SK-N-SH (cell line): ENCODE data around the gene BPIFA3. TPM values are rescaled to one million over a fixed set of nuclear protein-coding genes. Genes with fewer than 3 reads are reported as not detected.
"Not testable (repeated sequence)": the region's sequence is repeated elsewhere in the genome, so short reads cannot be mapped to it uniquely, and the experiment has no call there.

Experiments
- CTCF ChIA-PET: fragments of 300-600, 350-600 bp; formaldehyde crosslinking; extraction: SDS; loops from one replicate; lab custom pipeline; 2021; lab: Yijun Ruan, JAX
- POLR2A ChIA-PET: fragments of 350-600 bp; sonication (Branson Sonifier 250); formaldehyde crosslinking; extraction: SDS; loops from one replicate; lab custom pipeline; 2020; ENCODE audit warnings: antibody characterized with exemption, inconsistent platforms; lab: Yijun Ruan, JAX
- DNase-seq: peaks from one replicate; pipeline ENCODE4 v3.0.0; 2012
- H2AFZ ChIP-seq: fragments of 200-600 bp; sonication (generic); 2 replicates; pipeline ENCODE4 v1.8.1; 2016; ENCODE audit warnings: antibody characterized with exemption, mild to moderate bottlenecking, low read depth
- H3F3A ChIP-seq: fragments of 200-600 bp; sonication (generic); replicated peaks from 2 replicates; pipeline ENCODE3; 2016; ENCODE audit warnings: antibody characterized with exemption, mild to moderate bottlenecking; ENCODE audit not compliant: insufficient read depth
- H3K27ac ChIP-seq, 2 experiments: fragments of 200-500 bp in 1 of 2; fragments of 200-600 bp in 1 of 2; sonication (Bioruptor generic) in 1 of 2; sonication (generic), shearing (Covaris generic) in 1 of 2; 2 replicates each; pipeline versions ENCODE4 v1.5.1 to v1.6.1; 2014 to 2016; ENCODE audit warnings: low read depth in 2 of 2, inconsistent platforms in 1 of 2, low read length in 1 of 2, mild to moderate bottlenecking in 1 of 2, mixed read lengths in 1 of 2
- H3K27me3 ChIP-seq: fragments of 200-600 bp; sonication (generic), shearing (Covaris generic); 2 replicates; pipeline ENCODE4 v1.6.1; 2016; ENCODE audit warnings: mixed run types; ENCODE audit not compliant: insufficient read depth
- H3K36me3 ChIP-seq, 2 experiments: fragments of 200-500 bp in 1 of 2; fragments of 200-600 bp in 1 of 2; sonication (Bioruptor generic) in 1 of 2; sonication (generic) in 1 of 2; replicated peaks in 1 of 2; 2 replicates each; pipeline versions ENCODE3 to v1.5.1; 2014 to 2016; ENCODE audit warnings: low read length in 1 of 2, mild to moderate bottlenecking in 1 of 2; ENCODE audit not compliant: insufficient read depth in 2 of 2, control insufficient read depth in 1 of 2
- H3K4me1 ChIP-seq, 2 experiments: fragments of 200-500 bp in 1 of 2; fragments of 200-600 bp in 1 of 2; sonication (Bioruptor generic) in 1 of 2; sonication (generic), shearing (Covaris generic) in 1 of 2; 2 replicates each; pipeline versions ENCODE4 v1.5.1 to v1.6.1; 2014 to 2016; ENCODE audit warnings: low read depth in 1 of 2, low read length in 1 of 2, mixed run types in 1 of 2; ENCODE audit not compliant: insufficient read depth in 2 of 2, control insufficient read depth in 1 of 2
- H3K4me2 ChIP-seq: fragments of 200-600 bp; sonication (generic), shearing (Covaris generic); 2 replicates; pipeline ENCODE4 v1.6.1; 2017; ENCODE audit warnings: mixed run types
- H3K4me3 ChIP-seq, 2 experiments: fragments of 200-500 bp in 1 of 2; fragments of 200-600 bp in 1 of 2; sonication (Bioruptor generic) in 1 of 2; sonication (generic), shearing (Covaris generic) in 1 of 2; 2 replicates each; pipeline versions ENCODE4 v1.5.1 to v1.8.1; 2014 to 2016; ENCODE audit warnings: low read depth in 2 of 2, inconsistent platforms in 1 of 2, low read length in 1 of 2, mild to moderate bottlenecking in 1 of 2, mixed read lengths in 1 of 2, moderate library complexity in 1 of 2
- H3K79me2 ChIP-seq: fragments of 200-600 bp; sonication (generic); 2 replicates; pipeline ENCODE4 v1.8.1; 2017; ENCODE audit warnings: mild to moderate bottlenecking; ENCODE audit not compliant: insufficient read depth
- H3K9ac ChIP-seq: fragments of 200-600 bp; sonication (generic); 2 replicates; pipeline ENCODE4 v1.6.1; 2017; ENCODE audit warnings: mixed run types
- H3K9me2 ChIP-seq: fragments of 200-600 bp; sonication (generic); 2 replicates; pipeline ENCODE4 v1.6.1; 2017; ENCODE audit warnings: mixed run types
- H3K9me3 ChIP-seq: fragments of 200-600 bp; sonication (generic); 2 replicates; pipeline ENCODE4 v1.6.1; 2017; ENCODE audit warnings: mixed run types, mild to moderate bottlenecking, moderate library complexity
- H4K20me1 ChIP-seq: fragments of 200-600 bp; sonication (generic); 2 replicates; pipeline ENCODE4 v1.6.1; 2017; ENCODE audit warnings: mild to moderate bottlenecking, mixed run types; ENCODE audit not compliant: insufficient read depth
- ELF1 ChIP-seq: IDR thresholded peaks from 2 replicates; pipeline ENCODE4 v1.4.0; 2012
- MEF2A ChIP-seq: IDR thresholded peaks from 2 replicates; pipeline ENCODE4 v1.4.0; 2012; ENCODE audit warnings: low read depth, borderline replicate concordance
- MXI1 ChIP-seq: IDR thresholded peaks from 2 replicates; pipeline ENCODE4 v1.6.1; 2012; ENCODE audit warnings: mild to moderate bottlenecking, low read depth, low read length, improper control_type of control experiment
- PBX3 ChIP-seq: IDR thresholded peaks from 2 replicates; pipeline ENCODE4; 2012
- RAD21 ChIP-seq: IDR thresholded peaks from 2 replicates; pipeline ENCODE4 v1.6.1; 2012; ENCODE audit warnings: mild to moderate bottlenecking, low read length
- TAF1 ChIP-seq: IDR thresholded peaks from 2 replicates; pipeline ENCODE4 v1.6.1; 2012; ENCODE audit warnings: low read depth, mild to moderate bottlenecking, low read length, moderate library complexity, borderline replicate concordance
- USF1 ChIP-seq: IDR thresholded peaks from 2 replicates; pipeline ENCODE4 v1.4.0; 2012; ENCODE audit warnings: low read depth, borderline replicate concordance
- WGBS: methylation state at CpG from one replicate; pipeline ENCODE4 v1.1.6; 2017; ENCODE audit warnings: low lambda C conversion rate; 5-methylcytosine and 5-hydroxymethylcytosine counted together
- polyA plus RNA-seq, 3 experiments: library from polyadenylated mRNA; depleted of rRNA; stranded (reverse); fragments of >200 nt; gene quantifications; 2 replicates each; pipeline ENCODE4 v1.2.3, GENCODE V29; 2012

BPIFA3 gene
- polyA plus RNA-seq, 1 of the 3 experiments (the other 2 are of a cell fraction), result not detected

GRCh38 chr20:33183312-33183711 lies 33.8 kb upstream of the BPIFA3 start:
- Histone ChIP-seq H3K9ac (no peak overlapping the region), H3K27me3 (no peaks in the 10 kb centered on the region), H3K4me2 (no peak overlapping the region), H3K9me3 (no peaks in the 10 kb centered on the region), H3K4me3 (no peak overlapping the region), H3K9me2 (no peaks in the 10 kb centered on the region), H4K20me1 (no peaks in the 10 kb centered on the region), H3K4me1 (no peaks in the 10 kb centered on the region), H3K36me3 (no peaks in the 10 kb centered on the region), H3K27ac (no peak overlapping the region), H2AFZ (no peak overlapping the region), H3F3A (no peaks in the 10 kb centered on the region), H3K79me2 (no peaks in the 10 kb centered on the region)
- ChIA-PET CTCF (no interaction called here), POLR2A (no interaction called here)
- 14% methylated on average over 2 of the region's 2 CpGs for WGBS
- TF ChIP-seq RAD21 (no peak), MEF2A (no peak), USF1 (peak; percentile 28; the same call in 1 of the 2 replicates), MXI1 (no peak)
- DNase-seq, result no peak

- not testable (repeated sequence) for DNase-seq
These were observed 32.0 kb upstream of the BPIFA3 start for GRCh38 chr20:33185031-33185590.

GRCh38 chr20:33187491-33187890 lies 29.7 kb upstream of the BPIFA3 start:
- Histone ChIP-seq H3K4me1 (no peaks in the 10 kb centered on the region), H3K79me2 (no peaks in the 10 kb centered on the region), H3K4me2 (no peak overlapping the region), H3K9me3 (no peaks in the 10 kb centered on the region), H3K27ac (no peak overlapping the region), H3K36me3 (no peaks in the 10 kb centered on the region), H4K20me1 (no peaks in the 10 kb centered on the region), H3K9ac (no peak overlapping the region), H3K9me2 (no peaks in the 10 kb centered on the region), H2AFZ (no peak overlapping the region), H3K27me3 (no peaks in the 10 kb centered on the region), H3K4me3 (no peak overlapping the region), H3F3A (no peaks in the 10 kb centered on the region)
- ChIA-PET CTCF (no interaction called here), POLR2A (no interaction called here)
- DNase-seq, result no peak
- WGBS, result 34% methylated on average over 4 of the region's 4 CpGs
- TF ChIP-seq ELF1, result no peak

More at GRCh38 chr20:33185031-33185590, 32.0 kb upstream of the BPIFA3 start:
- H3K79me2 ChIP-seq, H3F3A ChIP-seq, H3K27me3 ChIP-seq, CTCF ChIA-PET, H3K9me2 ChIP-seq, H3K4me2 ChIP-seq, POLR2A ChIA-PET, H3K9me3 ChIP-seq, H3K27ac ChIP-seq, H4K20me1 ChIP-seq, H2AFZ ChIP-seq, H3K36me3 ChIP-seq, H3K9ac ChIP-seq, H3K4me1 ChIP-seq, H3K4me3 ChIP-seq: not testable (repeated sequence)
- WGBS, result 0% methylated on average over 7 of the region's 40 CpGs

GRCh38 chr20:33188421-33188820 lies 28.7 kb upstream of the BPIFA3 start:
- Histone ChIP-seq H3K9ac (no peak overlapping the region), H3F3A (no peaks in the 10 kb centered on the region), H3K27ac (no peak overlapping the region), H3K36me3 (no peaks in the 10 kb centered on the region)
- CTCF ChIA-PET, result no interaction called here
- WGBS, result 64% methylated on average over 9 of the region's 9 CpGs
- POLR2A ChIA-PET, result no interaction called here
- TF ChIP-seq TAF1, result no peak
- no peak for TF ChIP-seq USF1
- TF ChIP-seq PBX3, result no peak
- no peak for TF ChIP-seq MXI1
- TF ChIP-seq, all 33 proteins: peak for 0
- no peak overlapping the region for H3K4me2 ChIP-seq
- no peaks in the 10 kb centered on the region for H3K4me1 ChIP-seq
- H3K9me3 ChIP-seq, result no peaks in the 10 kb centered on the region
- H3K9me2 ChIP-seq, result no peaks in the 10 kb centered on the region
- no peak overlapping the region for H2AFZ ChIP-seq
- DNase-seq, result no peak
- no peak overlapping the region for H3K4me3 ChIP-seq
- H3K79me2 ChIP-seq, result no peaks in the 10 kb centered on the region
- H3K27me3 ChIP-seq, result no peaks in the 10 kb centered on the region
- H4K20me1 ChIP-seq, result no peaks in the 10 kb centered on the region
